ENCODE measurements around the gene BCCIP. TPM values are rescaled to one million over a fixed set of nuclear protein-coding genes. Genes with fewer than 3 reads are reported as not detected.

The BCCIP gene
- total RNA-seq, 1 experiment from 2014 or later, result 102 TPM

DNA sequence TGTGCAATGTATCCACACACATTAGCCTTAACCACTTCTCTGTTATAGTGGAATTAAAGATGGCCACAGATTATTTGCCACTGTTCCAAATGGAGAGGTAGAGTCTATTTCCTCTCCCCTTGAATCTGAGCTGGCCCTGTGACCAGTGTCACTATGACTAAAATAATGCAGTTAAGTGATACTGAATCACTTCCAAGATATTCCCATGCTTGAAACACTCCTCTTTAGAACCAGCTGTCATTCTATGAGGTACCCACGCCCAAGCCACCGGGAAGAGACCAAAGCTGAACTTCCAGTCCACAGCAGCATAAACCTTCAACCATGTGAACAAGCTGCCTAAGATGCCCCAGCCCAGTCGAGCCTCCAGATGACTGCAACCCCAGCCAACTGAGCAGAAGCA lies 59.9 kb downstream of the BCCIP start:
- no peak for DNase-seq (ENCODE audit: extremely low read depth, low read depth)

Small RNA genes within 50 kb of the gene (small RNA-seq; reads per million reads assigned to genes)
- gene MIR4484 (0 to 0.02 reads per million in 2 experiments), gene RF00017 (0 reads per million in 2 experiments)

Other genes with a start within 250 kb of the BCCIP start
- not detected in 2 replicates for gene TEX36, start 140.4 kb upstream of the BCCIP start, total RNA-seq (2014; rRNA removed; shearing (Covaris generic))
- gene EDRF1, start 103.8 kb upstream of the BCCIP start, total RNA-seq (2014; rRNA removed; shearing (Covaris generic)), result 21.8 and 24.9 TPM in 2 replicates
- not detected in 2 replicates for gene MMP21, start 47.7 kb upstream of the BCCIP start, total RNA-seq (2014; rRNA removed; shearing (Covaris generic))
- gene UROS, start 288 bp upstream of the BCCIP start, total RNA-seq (2014; rRNA removed; shearing (Covaris generic)), result 50.4 and 55.0 TPM in 2 replicates
- 37.7 and 43.4 TPM in 2 replicates for gene DHX32, start 57.7 kb downstream of the BCCIP start, total RNA-seq (2014; rRNA removed; shearing (Covaris generic))
- 0.20 and 0.63 TPM in 2 replicates for gene FANK1, start 73.0 kb downstream of the BCCIP start, total RNA-seq (2014; rRNA removed; shearing (Covaris generic))

All from NCI-H460 (cell line).